ENCODE data around the gene DPYD. TPM values are rescaled to one million over a fixed set of nuclear protein-coding genes. Genes with fewer than 3 reads are reported as not detected.

DPYD gene
- 16.4 TPM for polyA plus RNA-seq (2013, experiment 1 of 2; ENCODE audit: insufficient read length)
- 15.7 TPM for polyA plus RNA-seq (2013, experiment 2 of 2; ENCODE audit: insufficient read length)

DNA sequence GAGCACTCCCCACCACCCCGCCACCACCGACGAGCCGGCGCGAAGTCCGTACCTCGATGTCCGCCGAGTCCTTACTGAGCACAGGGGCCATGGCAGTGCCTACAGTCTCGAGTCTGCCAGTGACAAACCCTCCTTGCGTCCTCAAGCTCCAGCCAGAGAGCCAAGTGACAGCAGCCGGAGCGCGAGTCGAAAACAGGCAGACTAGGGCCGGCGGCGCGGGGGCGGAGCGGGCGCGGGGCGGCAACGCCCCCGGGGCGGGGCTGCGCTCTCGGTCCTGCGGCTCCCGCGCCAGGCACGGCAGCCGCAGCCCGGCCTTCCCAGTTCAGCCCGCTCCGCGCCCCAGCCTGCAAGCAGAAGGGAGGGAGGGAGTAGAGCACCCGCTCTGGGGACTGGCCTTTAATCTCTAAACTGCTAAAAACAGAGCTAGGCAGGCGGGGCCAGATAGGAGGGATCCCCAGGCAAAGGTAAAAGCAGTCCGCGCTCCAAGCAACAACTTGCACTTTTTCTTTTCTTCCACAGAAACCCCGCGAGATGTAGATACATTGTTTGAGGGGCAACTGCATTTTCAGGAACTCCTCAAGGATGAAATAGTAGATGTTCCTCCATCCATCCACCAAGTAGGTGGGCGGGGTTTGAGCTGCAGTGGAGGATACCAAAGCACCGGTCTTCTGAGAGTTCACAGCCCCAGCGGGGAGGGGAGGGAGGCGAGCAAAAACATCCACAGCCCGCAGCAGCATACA is at the start of gene DPYD:
Gene DPYD, minus strand, starts transcription at position 203 of the 740 bp plus-strand sequence. Its CDS starts 112 bp downstream, at position 91.
- DNase-seq, result peak; percentile 89

- DNase-seq, result no peak
These were observed 39.6 kb upstream of the DPYD start for GRCh38 chr1:97960470-97960869.

- DNase-seq, result peak; percentile 65
These were observed 26.9 kb upstream of the DPYD start for GRCh38 chr1:97947695-97948094.

- DNase-seq, result peak; percentile 95
These were observed 22.5 kb upstream of the DPYD start for GRCh38 chr1:97943354-97943753.

- no peak for DNase-seq
These were observed 21.6 kb upstream of the DPYD start for GRCh38 chr1:97942161-97943123.

DNA sequence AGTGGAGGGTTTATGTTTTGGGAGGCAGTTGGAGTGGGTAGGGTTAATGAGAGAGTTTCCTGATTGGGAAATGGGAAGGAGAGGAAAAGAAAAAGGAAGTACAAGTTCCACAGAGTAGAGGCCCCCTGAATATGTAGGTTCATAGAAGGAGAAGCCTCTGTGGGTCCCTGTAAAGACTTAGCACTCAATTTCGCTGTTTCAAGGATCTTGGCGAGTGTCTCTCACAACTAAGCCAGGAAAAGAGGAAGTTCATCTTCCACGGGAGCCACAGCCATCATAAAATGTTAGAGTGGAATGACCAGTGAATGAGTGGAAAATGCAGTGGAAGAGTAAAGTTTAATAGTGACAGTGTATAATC is 17.4 kb upstream of the DPYD start:
- DNase-seq, result no peak

- DNase-seq, result no peak
These were observed 16.1 kb upstream of the DPYD start for GRCh38 chr1:97936976-97937375.

- DNase-seq, result no peak
These were observed 13.7 kb upstream of the DPYD start for GRCh38 chr1:97934491-97934890.

DNA sequence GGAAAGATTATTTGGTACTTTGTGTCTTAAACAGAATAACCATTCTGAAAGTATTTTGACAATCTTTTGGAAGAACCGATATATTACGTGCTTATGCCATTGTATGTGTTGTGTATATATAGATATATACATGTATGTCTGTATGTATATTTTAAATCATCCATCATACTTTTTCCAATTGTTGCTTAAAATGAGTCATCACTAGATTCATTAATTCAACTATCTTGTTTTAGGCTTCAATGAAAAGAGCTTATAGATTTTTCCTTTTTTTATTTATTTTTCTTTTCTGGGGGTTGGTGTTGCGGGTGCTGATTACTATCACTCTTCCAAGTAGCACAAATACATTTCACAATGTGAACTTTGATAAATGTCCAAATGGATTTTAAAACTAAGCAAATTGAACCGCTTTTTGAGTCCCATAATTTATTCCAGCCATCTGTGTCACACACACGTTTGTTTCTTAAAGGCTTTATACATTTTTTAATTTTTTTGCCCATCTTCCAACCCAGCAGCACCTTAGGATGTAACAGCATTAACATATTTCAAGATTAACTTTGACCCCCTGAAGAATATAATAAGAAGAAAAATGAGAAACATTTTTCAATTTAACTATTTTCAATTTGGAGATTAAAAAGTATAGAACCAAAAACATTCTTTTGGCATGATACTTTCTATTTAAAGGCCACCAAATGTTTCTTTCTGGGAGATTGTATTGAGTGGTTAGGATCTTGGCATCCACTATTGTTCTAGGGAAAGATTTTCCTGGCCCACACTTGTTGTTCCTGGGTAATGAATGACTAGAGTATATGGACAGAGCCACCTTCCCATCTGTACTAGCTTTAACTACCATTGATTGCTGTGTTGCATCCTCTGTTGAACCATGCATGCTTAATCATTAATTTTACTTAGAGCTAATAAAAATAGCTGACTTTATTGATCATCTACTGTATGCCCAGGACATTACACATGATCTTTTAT is 9.3 kb upstream of the DPYD start:
- no peak for DNase-seq

- DNase-seq, result no peak
These were observed 5.3 kb upstream of the DPYD start for GRCh38 chr1:97926017-97926708.

GRCh38 chr1:97925151-97925550 is 4.3 kb upstream of the DPYD start:
- DNase-seq, result peak; percentile 51

- DNase-seq, result no peak
These were observed 3.0 kb upstream of the DPYD start for GRCh38 chr1:97923811-97924210.

GRCh38 chr1:97920276-97920831 is 480 bp downstream of the DPYD start:
- no peak for DNase-seq

GRCh38 chr1:97919585-97920261 is 1.1 kb downstream of the DPYD start:
- no peak for DNase-seq

DNA sequence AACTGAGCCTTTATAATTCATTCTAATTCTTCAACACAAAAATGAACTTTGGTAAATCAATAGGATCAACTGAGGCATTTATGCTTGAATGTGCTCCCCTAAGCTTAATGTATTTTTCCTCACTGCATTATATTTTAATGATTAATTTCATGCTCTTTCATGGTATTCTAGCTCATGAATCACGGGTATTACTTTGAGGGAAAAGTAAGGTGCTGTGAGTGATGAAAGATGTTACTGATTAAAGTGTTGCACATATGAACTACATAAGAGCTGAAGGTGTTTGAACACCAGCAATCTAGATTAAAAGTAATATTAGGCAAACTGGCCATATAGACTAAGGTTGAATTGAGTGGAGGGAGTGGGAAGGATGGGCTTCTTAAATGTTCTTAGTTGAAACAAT is 1.9 kb downstream of the DPYD start:
- no peak for DNase-seq

- DNase-seq, result no peak
These were observed 7.2 kb downstream of the DPYD start for GRCh38 chr1:97913506-97914139.

- DNase-seq, result no peak
These were observed 9.3 kb downstream of the DPYD start for GRCh38 chr1:97911266-97912215.

DNA sequence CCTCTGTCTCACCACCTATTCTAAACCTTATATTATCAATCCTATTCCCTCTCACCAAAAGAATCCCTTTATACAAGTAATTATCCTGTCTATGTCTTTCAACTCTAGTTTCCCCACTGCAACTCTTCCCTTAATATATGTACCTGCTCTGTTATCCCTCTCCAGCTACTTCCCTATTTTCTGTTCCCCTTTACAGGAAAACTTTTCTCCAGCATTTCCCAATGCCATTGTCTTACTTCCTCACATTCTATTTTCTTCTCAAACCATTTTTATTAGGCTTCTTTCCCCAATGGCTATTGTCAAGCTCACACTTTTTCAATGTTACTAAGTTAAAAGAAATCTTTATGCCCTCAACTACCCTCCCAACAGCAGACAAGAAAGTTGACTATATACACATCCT is 11.6 kb downstream of the DPYD start:
- DNase-seq, result no peak

DNA sequence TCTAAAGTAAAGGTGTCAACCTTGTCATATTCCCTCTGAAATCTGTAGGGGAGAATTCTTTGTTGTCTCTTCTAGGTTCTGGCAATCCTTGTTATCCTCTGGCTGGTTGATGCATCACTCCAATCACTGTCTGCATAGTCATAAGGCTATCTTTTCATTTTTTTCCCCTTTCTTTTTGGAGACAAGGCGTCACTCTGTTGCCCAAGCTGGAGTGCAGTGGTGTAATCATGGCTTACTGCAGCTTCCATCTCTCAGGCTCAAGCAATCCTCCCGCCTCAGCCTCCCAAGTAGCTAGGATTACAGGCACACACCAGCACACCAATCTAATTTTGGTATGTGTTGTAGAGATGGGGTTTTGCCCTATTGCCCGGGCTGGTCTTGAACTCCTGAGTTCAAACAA is 12.9 kb downstream of the DPYD start:
- DNase-seq, result no peak
